SK-N-SH treated with all-trans-retinoic acid at 6 μM for 48 hours (cell line): ENCODE measurements around the gene CNMD.

Source experiments
- PATZ1 ChIP-seq: fragments of 250-450 bp; sonication (Bioruptor Pico); IDR thresholded peaks from 2 replicates; pipeline ENCODE4 v1.8.0; 2020; ENCODE audit warnings: mild to moderate bottlenecking, moderate library complexity, borderline replicate concordance
- ZNF70 ChIP-seq: fragments of 450-650 bp; formaldehyde crosslinking; IDR thresholded peaks from 2 replicates; pipeline ENCODE4 v1.5.0; 2020; ENCODE audit warnings: mild to moderate bottlenecking, moderate library complexity

- TF ChIP-seq ZNF70 (CRISPR knock-in tag) (no peak), PATZ1 (no peak)
These were observed 80.3 kb downstream of the CNMD start for GRCh38 chr13:52659340-52659739.
